Activated CD8-positive, alpha-beta memory T cell treated with anti-CD3 and anti-CD28 coated beads for 36 hours (primary cell): ENCODE results near the gene NPIPA5. TPM values are rescaled to one million over a fixed set of nuclear protein-coding genes. Genes with fewer than 3 reads are reported as not detected.
"Not testable (repeated sequence)": the region's sequence is repeated elsewhere in the genome, so short reads cannot be mapped to it uniquely, and the experiment has no call there.

Source experiments
- CTCF ChIA-PET: fragments of 350-600 bp; sonication (Branson Sonifier 250); formaldehyde crosslinking; loops from one replicate; lab custom pipeline; 2021; ENCODE audit warnings: antibody characterized with exemption; lab: Charles Lee
- POLR2A ChIA-PET: fragments of 350-600 bp; sonication (Branson Sonifier 250); formaldehyde crosslinking; loops from one replicate; lab custom pipeline; 2021; ENCODE audit warnings: antibody characterized with exemption; lab: Charles Lee
- total RNA-seq, 2 experiments: library from RNA; stranded (reverse); gene quantifications; one replicate each; pipeline ENCODE4 v1.2.3, GENCODE V29; 2021

The NPIPA5 gene
- total RNA-seq, 2 experiments from 2014 or later = 13.6 to 14.3 TPM

DNA sequence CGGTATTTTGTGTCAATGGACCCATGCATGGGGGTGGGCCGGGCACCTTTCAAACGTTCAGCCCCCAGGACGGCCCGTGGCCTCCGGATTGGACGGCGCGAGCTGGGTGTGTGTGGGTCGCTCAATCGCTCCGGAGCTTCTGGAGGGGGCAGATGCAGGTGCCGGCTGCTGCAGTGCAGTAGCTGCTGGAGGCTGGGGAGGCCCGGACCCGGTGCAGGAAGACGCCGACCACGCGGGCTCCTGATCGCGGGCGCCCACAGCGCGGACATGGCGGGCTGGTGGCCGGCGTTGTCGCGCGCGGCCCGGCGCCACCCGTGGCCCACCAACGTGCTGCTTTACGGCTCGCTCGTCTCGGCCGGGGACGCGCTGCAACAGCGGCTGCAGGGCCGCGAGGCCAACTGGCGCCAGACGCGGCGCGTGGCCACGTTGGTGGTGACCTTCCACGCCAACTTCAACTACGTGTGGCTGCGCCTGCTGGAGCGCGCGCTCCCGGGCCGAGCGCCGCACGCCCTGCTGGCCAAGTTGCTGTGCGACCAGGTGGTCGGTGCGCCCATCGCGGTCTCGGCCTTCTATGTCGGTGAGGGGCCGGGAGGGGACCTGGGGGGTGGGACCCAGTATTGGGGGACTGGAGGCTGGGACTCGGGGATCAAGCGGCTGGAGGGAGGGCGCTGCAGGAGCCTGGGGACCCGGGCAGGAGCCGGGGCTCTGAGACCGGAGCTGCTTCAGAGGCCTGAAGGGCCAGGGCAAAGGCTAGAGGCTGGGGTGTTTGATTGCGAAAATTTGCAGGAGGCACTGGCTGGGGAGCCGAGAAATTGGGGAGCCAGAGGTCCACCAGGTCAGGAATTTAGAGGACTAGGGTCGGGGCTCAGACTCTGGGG lies 17.8 kb upstream of the NPIPA5 start, which contains the start of gene MPV17L:
TSS of gene MPV17L (plus strand) at position 124 of the 878 bp plus-strand sequence. CDS start at position 268, 144 bp downstream.
- CTCF ChIA-PET, POLR2A ChIA-PET: not testable (repeated sequence)

DNA sequence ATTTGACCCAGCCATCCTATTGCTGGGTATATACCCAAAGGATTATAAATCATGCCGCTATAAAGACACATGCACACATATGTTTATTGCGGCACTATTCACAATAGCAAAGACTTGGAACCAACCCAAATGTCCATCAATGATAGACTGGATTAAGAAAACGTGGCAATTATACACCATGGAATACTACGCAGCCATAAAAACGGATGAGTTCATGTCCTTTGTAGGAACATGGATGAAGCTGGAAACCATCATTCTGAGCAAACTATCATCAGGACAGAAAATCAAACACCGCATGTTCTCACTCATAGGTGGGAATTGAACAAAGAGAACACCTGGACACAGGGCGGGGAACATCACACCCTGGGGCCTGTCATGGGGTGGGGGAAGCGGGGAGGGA lies 14.9 kb upstream of the NPIPA5 start:
- CTCF ChIA-PET = not testable (repeated sequence)

DNA sequence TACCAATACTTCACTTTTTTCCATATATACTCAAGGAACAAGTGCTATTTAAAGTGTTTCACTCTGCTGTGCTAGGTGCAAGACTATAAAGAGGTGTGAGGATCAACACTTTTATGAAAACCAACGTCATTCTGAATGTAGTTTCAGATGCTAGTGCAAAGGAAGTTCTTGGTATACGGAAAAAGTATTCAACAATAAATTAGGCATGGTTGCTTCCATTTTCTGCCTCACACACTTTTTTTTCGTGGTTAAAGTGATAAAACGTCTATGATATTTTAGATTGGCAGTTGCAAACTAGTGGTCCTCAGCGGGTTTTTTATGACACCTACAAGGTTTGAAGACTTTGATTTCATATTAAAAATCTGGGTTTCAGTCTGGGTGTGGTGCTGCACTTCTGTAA lies 11.8 kb upstream of the NPIPA5 start:
- POLR2A ChIA-PET, CTCF ChIA-PET: not testable (repeated sequence)

More for the DNA sequence above, 14.9 kb upstream of the NPIPA5 start:
- POLR2A ChIA-PET = not testable (repeated sequence)

DNA sequence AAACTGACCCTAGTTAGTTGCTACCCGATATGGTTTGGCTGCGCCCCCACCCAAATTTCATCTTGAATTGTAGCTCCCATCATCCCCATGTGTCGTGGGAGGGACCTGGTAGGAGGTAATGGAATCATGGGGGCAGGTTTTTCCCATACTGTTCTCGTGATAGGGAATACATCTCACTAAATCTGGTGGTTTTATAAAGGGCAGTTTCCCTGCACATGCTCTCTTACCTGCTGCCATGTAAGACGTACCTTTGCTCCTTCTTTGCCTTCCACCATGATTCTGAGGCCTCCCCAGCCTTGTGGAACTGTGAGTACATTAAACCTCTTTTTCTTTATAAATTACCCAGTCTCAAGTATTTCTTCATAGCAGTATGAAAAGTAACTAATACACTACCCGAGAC lies 10.0 kb upstream of the NPIPA5 start:
- POLR2A ChIA-PET, CTCF ChIA-PET: not testable (repeated sequence)

DNA sequence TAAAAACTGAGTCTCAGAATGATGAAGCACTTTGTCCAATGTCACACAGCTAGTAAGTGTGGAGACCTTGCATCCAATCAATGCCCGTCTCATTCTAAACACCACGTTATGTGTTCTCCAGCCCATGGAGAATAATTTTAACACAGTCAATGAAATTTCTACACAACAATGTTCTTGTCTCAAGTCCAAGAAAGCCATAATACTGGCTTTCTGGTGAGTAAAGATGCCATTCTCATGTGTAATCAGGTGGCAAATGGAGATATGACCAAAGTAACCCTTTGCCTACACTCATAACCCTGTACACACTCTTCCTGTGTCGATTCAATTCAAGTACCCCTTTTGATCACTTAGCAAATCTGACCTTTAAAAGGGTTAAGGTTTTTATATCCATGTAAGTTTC lies 4.7 kb upstream of the NPIPA5 start:
- CTCF ChIA-PET, POLR2A ChIA-PET: not testable (repeated sequence)

DNA sequence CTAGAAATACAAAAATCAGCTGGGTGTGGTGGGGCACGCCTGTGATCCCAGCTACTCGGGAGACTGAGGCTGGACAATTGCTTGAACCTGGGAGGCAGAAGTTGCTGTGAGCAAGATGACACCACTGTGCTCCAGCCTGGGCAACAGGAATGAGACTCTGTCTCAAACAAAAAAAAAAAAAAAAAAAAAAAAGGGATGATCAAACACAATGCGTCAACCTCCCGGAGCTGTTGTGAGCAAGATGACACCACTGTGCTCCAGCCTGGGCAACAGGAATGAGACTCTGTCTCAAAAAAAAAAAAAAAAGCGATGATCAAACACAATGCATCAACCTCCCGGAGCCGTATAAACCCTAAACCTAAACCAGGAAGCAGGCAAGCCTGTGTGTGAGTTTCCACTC lies 20.6 kb downstream of the NPIPA5 start:
- POLR2A ChIA-PET = not testable (repeated sequence)

DNA sequence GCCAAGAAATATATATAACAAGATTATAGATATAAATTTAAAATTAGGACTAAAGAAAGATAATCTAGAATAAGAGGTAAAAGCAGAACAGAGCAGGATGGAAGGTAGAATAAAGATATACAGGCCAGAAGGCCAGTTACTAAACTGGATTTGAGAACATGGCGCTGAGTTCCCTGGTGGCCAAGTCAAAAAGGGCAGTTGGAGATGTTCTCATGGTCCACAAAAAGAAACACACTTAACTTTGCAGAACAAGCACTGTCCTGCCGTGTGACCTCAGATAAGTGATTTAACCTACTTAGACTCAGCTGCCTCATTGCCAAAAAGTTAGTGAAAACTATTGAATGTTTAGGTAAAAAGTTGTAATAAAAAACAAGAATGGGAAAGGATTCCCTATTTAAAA lies 23.2 kb downstream of the NPIPA5 start:
- CTCF ChIA-PET, POLR2A ChIA-PET: not testable (repeated sequence)

More for the DNA sequence above, 20.6 kb downstream of the NPIPA5 start:
- CTCF ChIA-PET = not testable (repeated sequence)

DNA sequence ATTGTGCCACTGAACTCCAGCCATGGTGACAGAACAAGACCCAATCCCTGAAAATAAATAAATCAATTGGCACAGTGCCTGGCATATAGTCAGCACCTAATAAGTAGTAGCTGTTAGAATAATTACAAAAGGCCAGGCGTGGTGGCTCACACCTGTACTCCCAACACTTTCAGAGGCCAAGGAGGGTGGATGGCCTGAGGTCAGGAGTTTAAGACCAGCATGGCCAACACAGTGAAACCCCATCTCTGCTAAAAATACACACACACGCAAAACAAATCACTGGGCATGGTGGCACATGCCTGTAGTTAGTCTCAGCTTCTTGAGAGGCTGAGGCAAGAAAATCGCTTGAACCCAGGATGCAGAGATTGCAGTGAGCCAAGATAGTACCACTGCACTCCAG lies 25.2 kb downstream of the NPIPA5 start:
- POLR2A ChIA-PET, CTCF ChIA-PET: not testable (repeated sequence)

DNA sequence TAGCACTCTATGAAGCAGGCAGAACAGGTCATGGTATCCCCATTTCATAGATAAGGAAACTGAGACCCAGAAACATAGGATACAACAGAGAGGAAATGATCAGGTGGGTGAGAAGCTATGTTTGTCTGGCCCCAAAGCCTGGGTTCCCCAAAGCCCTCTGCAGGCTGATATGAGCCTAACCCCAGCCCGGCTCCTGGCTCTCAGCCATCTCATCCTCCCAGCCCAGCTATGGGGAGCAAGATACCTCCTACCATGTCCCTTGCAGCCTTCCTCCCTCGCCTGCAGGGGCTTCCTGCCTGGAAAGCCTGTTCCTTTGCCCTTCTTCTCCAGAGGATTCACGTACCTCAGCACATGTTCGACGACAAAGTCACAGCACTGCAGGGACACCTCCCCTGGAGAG lies 26.3 kb downstream of the NPIPA5 start:
- CTCF ChIA-PET, POLR2A ChIA-PET: not testable (repeated sequence)

DNA sequence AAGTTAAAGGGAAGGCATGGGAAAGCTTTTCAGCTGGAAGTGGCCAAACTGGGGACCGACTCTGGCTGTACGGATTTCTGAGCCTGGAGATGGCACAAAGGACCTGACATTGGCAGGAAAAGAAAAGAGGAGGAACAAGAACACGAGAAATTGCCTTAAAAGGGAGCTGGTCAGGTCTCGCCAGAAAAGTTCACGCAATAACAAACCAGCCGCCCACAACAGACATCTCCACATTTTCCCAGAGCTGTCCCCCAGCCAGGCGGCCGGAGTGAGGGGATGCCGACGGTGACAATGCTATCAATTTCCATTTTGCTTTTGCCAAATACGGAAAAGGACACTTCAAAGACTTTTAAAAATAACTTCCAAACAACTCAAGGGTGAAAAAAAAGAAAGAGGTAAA lies 26.8 kb downstream of the NPIPA5 start:
- CTCF ChIA-PET, POLR2A ChIA-PET: not testable (repeated sequence)

DNA sequence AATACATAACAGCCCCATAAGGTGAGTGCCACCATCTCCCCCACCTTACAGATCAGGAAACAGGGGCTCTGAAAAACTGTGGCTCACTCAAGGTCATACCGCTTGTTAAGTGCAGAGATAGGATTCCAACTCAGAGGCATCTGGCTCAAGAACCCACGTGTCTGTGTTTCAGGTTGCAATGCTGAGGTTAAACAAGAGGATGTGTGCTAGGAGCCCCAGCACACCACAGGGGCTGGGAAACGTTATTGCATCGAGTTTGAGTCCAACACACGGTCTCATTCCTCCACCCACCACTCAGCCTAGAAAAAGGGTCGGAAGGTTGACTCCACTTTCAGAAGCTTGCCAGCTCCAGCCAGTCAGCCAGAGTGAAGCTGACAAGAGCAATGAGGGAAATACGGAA lies 29.4 kb downstream of the NPIPA5 start:
- CTCF ChIA-PET, POLR2A ChIA-PET: not testable (repeated sequence)

DNA sequence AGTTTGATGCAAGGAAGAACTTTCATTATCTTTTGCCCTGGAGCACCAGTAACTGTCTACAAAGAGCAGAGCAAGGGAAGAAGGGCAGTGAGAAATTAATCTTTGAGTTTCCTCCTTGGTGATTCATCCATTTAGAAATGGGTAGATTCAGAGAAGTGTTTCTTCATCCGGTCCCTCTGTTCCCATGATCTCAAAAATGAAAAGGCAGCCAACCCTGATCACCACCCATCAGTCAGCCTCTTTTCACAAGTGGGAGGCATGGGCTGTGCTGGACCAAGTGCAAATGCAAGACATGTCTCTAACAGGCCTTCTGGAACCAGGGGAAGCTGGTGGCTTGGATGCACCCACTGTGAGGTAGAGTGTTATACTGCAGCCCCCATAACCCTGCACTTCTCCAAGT lies 35.8 kb downstream of the NPIPA5 start:
- CTCF ChIA-PET, POLR2A ChIA-PET: not testable (repeated sequence)

DNA sequence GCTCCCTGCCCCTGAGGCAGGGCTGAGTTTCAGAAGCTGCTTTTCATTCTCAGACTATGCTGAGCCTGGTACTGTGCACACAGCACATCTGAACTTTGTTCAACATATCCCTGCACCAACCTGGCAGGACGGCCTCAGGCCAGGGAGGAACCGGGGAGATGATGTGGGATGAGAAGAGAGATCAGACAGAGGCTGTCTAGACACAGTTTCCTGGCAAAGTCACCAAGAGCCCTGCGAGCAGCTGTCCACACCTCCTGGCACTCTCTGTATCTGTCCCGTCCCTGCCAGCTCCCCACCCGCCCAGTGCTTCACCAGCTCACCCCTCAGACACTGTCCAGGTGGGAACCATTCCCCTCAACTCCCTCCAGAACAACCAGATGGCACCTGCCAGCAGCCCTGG lies 39.1 kb downstream of the NPIPA5 start:
- CTCF ChIA-PET, POLR2A ChIA-PET: not testable (repeated sequence)

DNA sequence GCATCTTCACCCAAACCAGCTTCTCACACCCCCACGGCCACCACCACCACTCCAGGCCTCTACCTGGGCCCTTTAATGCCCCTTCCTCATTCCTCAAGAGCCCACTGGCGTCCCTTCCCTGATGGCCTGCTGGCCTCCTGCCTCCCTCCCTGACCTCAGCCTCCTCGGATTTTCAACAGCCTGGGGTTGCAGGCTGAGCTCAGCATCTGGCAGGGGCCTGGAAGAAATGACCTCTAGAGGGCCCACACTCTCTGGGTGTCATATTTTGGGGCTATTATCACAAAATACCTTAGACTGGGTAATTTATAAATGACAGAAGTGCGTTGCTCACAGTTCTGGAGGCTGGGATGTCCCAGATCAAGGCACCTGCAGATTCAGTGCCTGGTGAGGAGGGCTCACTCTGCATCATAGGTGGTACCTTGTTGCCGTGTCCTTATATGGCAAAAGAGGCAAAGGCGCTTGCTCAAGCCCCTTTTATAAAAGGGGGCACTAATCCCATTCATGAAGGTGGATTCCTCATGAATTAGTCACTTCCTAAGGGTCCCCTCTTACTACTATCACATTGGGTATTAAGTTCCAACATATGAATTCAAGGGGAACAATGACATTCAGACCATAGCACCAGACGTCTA lies 40.0 kb downstream of the NPIPA5 start:
- POLR2A ChIA-PET, CTCF ChIA-PET: not testable (repeated sequence)

DNA sequence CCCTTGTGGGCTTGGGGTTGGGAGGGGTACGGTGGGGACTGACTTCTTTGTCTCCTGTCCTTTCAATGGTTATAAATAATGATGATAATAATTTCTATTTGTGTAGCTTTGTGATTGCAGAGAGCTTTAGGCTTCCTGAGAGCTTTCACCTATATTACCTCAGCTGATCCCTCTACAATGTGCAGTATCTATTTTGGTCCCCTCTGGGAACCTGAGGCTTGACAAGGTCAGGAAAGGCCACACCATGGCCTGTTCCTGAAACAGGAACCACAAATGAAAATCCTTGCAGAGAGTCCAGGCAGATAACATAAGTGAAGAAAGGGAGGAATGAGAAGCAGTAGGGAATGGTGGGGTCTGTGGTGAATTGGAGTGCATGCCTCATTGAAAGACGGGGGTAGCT lies 42.5 kb downstream of the NPIPA5 start:
- CTCF ChIA-PET, POLR2A ChIA-PET: not testable (repeated sequence)

DNA sequence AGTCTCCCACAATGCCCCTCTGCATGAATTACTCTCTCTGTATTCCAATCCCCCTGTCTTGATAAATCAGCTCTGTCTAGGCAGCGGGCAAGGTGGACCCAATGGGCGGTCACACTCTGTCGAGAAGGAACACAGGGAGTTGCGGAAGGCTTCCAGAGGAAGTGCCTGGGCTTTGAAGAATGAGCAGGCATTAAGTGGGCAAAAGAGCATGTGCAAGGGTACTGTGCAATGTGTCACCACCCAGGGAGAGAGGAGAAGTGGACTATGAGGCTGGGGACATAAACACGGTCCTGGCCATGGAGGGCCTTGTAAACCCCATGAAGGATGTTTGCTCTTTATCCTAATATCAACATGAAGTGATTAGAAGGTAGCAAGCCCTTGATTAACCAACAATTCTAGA lies 44.1 kb downstream of the NPIPA5 start:
- CTCF ChIA-PET, POLR2A ChIA-PET: not testable (repeated sequence)

DNA sequence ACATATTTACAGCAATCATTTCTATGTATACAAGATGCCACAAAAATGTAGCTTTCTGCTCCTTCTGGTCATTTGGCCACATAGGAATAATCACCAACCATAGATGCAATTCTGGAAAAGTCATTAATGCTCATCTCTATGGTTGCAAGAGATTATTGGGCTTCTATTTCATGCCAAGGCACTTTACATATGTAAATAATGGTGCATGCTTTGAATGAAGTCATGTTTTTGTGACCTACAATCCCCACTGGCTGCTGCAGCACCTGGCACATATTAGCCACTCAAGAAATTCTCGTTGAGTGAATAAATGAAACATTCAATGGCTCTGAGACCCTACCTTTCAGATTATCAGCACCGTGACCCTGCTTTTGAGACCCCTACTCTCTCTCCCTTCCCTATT lies 47.1 kb downstream of the NPIPA5 start:
- POLR2A ChIA-PET, CTCF ChIA-PET: not testable (repeated sequence)

DNA sequence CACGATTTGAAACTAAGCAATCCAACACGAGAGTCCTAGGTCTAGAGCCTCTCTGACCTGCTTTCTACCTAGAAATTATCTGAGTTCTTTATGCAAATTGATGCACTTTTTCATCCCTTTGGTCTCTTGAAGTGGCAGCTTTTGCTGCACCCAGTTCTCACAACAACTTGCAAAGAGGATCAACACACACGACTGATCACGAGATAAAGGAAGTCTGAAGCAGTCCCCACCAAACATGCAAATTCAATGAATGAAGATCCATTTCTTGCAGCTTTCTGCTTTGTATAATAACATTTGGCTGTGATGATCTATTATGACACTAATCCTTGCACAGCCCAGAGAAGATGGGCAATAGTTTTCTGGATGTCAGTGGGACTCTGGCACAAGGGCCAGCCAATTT lies 53.1 kb downstream of the NPIPA5 start:
- POLR2A ChIA-PET, CTCF ChIA-PET: not testable (repeated sequence)

DNA sequence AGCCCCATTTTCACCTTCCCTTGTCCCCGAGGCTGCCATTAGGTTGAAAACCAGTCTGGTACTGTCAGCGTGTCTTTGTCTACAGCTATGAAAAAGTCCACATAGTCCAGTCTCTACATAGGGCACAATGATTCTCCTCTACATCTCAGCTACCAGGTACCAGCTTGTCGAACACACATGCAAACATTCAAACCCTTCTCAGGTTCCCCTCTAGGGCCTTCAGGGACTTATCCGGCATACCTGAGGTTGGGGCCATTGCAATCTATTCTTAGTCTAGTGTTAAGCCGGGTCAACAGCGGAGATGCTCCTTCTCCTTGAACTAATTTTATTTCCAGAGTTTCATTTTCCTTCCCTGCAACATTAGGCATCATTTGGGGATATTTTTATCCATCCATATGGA lies 54.7 kb downstream of the NPIPA5 start:
- CTCF ChIA-PET, POLR2A ChIA-PET: not testable (repeated sequence)

DNA sequence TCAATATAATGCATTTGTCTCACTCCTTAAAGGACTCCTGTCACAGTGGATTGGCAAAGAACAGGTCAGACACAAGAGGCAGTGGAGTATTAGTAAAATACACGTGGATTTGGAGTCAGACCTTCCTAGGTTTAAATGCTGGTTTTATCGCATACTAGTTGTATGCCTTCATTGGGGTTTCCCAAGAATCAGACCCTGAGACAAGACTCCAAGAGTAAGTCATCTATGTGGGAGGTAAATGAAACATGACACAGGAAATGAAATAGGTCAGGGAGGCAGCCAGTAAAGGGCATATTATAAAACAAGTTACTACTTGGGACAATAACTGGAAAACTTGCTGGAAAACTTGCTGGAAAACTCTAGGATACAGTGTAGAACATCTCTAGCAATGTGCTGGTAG lies 56.9 kb downstream of the NPIPA5 start:
- CTCF ChIA-PET = not testable (repeated sequence)

DNA sequence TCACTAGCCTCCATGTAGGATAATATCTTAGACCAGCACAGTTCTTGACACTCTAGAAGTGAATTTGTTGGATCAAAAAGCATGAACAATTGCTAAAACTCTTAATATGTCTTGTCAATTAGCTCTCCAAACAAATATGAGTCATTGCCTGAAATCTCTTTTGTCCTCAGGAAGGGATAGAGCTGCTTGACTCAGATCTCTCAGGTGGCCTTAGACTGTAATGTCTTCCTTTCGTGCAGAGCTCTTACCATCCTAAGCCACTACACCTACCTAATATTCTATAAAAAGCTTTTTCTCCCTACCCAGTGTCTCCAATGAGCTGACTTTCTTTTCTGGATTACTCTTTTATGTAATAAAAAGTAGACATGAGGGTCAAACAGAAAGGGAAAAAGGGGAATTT lies 63.5 kb downstream of the NPIPA5 start:
- POLR2A ChIA-PET, CTCF ChIA-PET: not testable (repeated sequence)

More for the DNA sequence above, 56.9 kb downstream of the NPIPA5 start:
- POLR2A ChIA-PET = not testable (repeated sequence)
